Thymus (tissue), 11 donors: ENCODE measurements around the gene C1orf198. TPM values are rescaled to one million over a fixed set of nuclear protein-coding genes. Genes with fewer than 3 reads are reported as not detected.

Experiments
- DNase-seq, 9 donors: peaks; one replicate each; pipeline ENCODE4 v3.0.0-alpha.2; 2013; ENCODE audit warnings: low spot score in 9 of 9, low read depth in 6 of 9, missing footprints in 1 of 9
- H3K27ac ChIP-seq, 2 donors: one replicate each; pipeline ENCODE4 v1.5.1; 2013; ENCODE audit warnings: control low read depth in 1 of 2, low read depth in 1 of 2, low read length in 1 of 2, mild to moderate bottlenecking in 1 of 2, moderate library complexity in 1 of 2
- H3K27me3 ChIP-seq, 2 donors: one replicate each; pipeline ENCODE4 v1.5.1; 2013; ENCODE audit warnings: low read length in 1 of 2; ENCODE audit not compliant: control insufficient read depth in 2 of 2, insufficient read depth in 1 of 2
- H3K36me3 ChIP-seq, 2 donors: one replicate each; pipeline ENCODE4 v1.5.1; 2013; ENCODE audit warnings: low read length in 1 of 2, mild to moderate bottlenecking in 1 of 2, moderate library complexity in 1 of 2; ENCODE audit not compliant: control insufficient read depth in 2 of 2, insufficient read depth in 2 of 2
- H3K4me1 ChIP-seq, 2 donors: one replicate each; pipeline ENCODE4 v1.5.1; 2013; ENCODE audit warnings: low read length in 2 of 2; ENCODE audit not compliant: control insufficient read depth in 2 of 2, insufficient read depth in 2 of 2
- H3K4me3 ChIP-seq, 2 donors: one replicate each; pipeline ENCODE4 v1.5.1; 2013; ENCODE audit warnings: low read length in 2 of 2, control low read depth in 1 of 2, mild to moderate bottlenecking in 1 of 2
- H3K9me3 ChIP-seq, 2 donors: one replicate each; pipeline ENCODE4 v1.5.1; 2013; ENCODE audit warnings: low read length in 1 of 2, mild to moderate bottlenecking in 1 of 2; ENCODE audit not compliant: control insufficient read depth in 2 of 2, insufficient read depth in 1 of 2
- WGBS: extraction: QIAGEN DNeasy Blood & Tissue Kit; methylation state at CpG from one replicate; pipeline ENCODE4 v1.1.7; 2013; 5-methylcytosine and 5-hydroxymethylcytosine counted together
- polyA plus RNA-seq: library from polyadenylated mRNA; stranded (reverse); fragments of 200-250 nt; gene quantifications from one replicate; pipeline ENCODE4 v1.2.3, GENCODE V29; 2013
- total RNA-seq: library from RNA; stranded (reverse); fragments of 120-200 nt; gene quantifications from one replicate; pipeline ENCODE4 v1.2.4, GENCODE V29; 2013
- donor health status: healthy.

The C1orf198 gene
- total and polyA plus RNA-seq, 2 donors: 10.1 to 14.2 TPM

- whole genome bisulfite sequencing: 97% methylated on average over 13 of the region's 13 CpGs
- no peaks in the 10 kb centered on the region for H3K36me3 ChIP-seq
- DNase-seq: no peak
- H3K27ac ChIP-seq: no peak overlapping the region
- no peaks in the 10 kb centered on the region for H3K9me3 ChIP-seq
- H3K27me3 ChIP-seq: peaks cover 0 to 6% of the 10 kb centered on the region in 2 donors
- no peak overlapping the region for H3K4me3 ChIP-seq
- H3K4me1 ChIP-seq: no peaks in the 10 kb centered on the region
Measured at GRCh38 chr1:230792691-230793462, 75.4 kb downstream of the C1orf198 start.

GRCh38 chr1:230791986-230792564, 76.2 kb downstream of the C1orf198 start:
- Histone ChIP-seq H3K27me3 (peaks cover 0 to 2% of the 10 kb centered on the region in 2 donors), H3K4me1 (no peaks in the 10 kb centered on the region), H3K9me3 (no peaks in the 10 kb centered on the region), H3K27ac (no peak overlapping the region), H3K4me3 (no peak overlapping the region), H3K36me3 (no peaks in the 10 kb centered on the region)
- 10% methylated on average over 5 of the region's 5 CpGs for WGBS
- DNase-seq: no peak

- WGBS: 84% methylated on average over 5 of the region's 5 CpGs
- Histone ChIP-seq H3K4me1 (no peaks in the 10 kb centered on the region), H3K27me3 (peaks cover 0 to 2% of the 10 kb centered on the region in 2 donors), H3K36me3 (no peaks in the 10 kb centered on the region), H3K27ac (no peak overlapping the region), H3K9me3 (no peaks in the 10 kb centered on the region), H3K4me3 (no peak overlapping the region)
- no peak for DNase-seq
Measured at GRCh38 chr1:230790026-230790425, 78.3 kb downstream of the C1orf198 start.

- no peaks in the 10 kb centered on the region for H3K4me1 ChIP-seq
- no peak for DNase-seq
- no peak overlapping the region for H3K27ac ChIP-seq
- no peak overlapping the region for H3K4me3 ChIP-seq
- no peaks in the 10 kb centered on the region for H3K9me3 ChIP-seq
- no peaks in the 10 kb centered on the region for H3K27me3 ChIP-seq
- no peaks in the 10 kb centered on the region for H3K36me3 ChIP-seq
- 96% methylated on average over 10 of the region's 10 CpGs for WGBS
Measured at GRCh38 chr1:230788561-230789275, 79.6 kb downstream of the C1orf198 start.

GRCh38 chr1:230787471-230787870, 80.8 kb downstream of the C1orf198 start:
- Histone ChIP-seq H3K4me3 (no peak overlapping the region), H3K27me3 (no peaks in the 10 kb centered on the region), H3K9me3 (no peaks in the 10 kb centered on the region), H3K27ac (no peak overlapping the region), H3K36me3 (no peaks in the 10 kb centered on the region), H3K4me1 (no peaks in the 10 kb centered on the region)
- 89% methylated on average over 7 of the region's 7 CpGs for WGBS
- DNase-seq: no peak

Other genes with a start within 250 kb of the C1orf198 start
- gene COG2, start 226.0 kb downstream of the C1orf198 start, total RNA-seq: 27.1 TPM
- gene COG2, start 226.0 kb downstream of the C1orf198 start, polyA plus RNA-seq: 20.1 TPM
- gene AGT, start 154.4 kb downstream of the C1orf198 start, total RNA-seq: 2.3 TPM
- gene AGT, start 154.4 kb downstream of the C1orf198 start, polyA plus RNA-seq: 22.3 TPM
- 0.19 TPM for gene CAPN9, start 121.1 kb downstream of the C1orf198 start, total RNA-seq
- 0.46 TPM for gene CAPN9, start 121.1 kb downstream of the C1orf198 start, polyA plus RNA-seq
- 18.7 TPM for gene TTC13, start 110.3 kb upstream of the C1orf198 start, total RNA-seq
- gene TTC13, start 110.3 kb upstream of the C1orf198 start, polyA plus RNA-seq: 32.9 TPM
- gene ARV1, start 110.6 kb upstream of the C1orf198 start, total RNA-seq: 21.7 TPM
- 32.4 TPM for gene ARV1, start 110.6 kb upstream of the C1orf198 start, polyA plus RNA-seq
- 3.7 TPM for gene FAM89A, start 171.7 kb upstream of the C1orf198 start, total RNA-seq
- 12.3 TPM for gene FAM89A, start 171.7 kb upstream of the C1orf198 start, polyA plus RNA-seq